Measurements from ENCODE around the gene MED23. TPM values are rescaled to one million over a fixed set of nuclear protein-coding genes. Genes with fewer than 3 reads are reported as not detected.

MED23 gene
- total RNA-seq, 2 experiments from 2014 or later = 25.5 to 26.0 TPM

GRCh38 chr6:131655387-131655786 lies 27.3 kb upstream of the MED23 start:
- intact Hi-C loops (cut with micrococcal nuclease) = no loop called here
- Mint-ChIP-seq H3K27ac (no peak overlapping the region), H3K9me3 (no peaks in the 10 kb centered on the region), H3K4me3 (no peak overlapping the region), H3K27me3 (no peaks in the 10 kb centered on the region), H3K36me3 (peaks cover 2% of the 10 kb centered on the region), H3K4me1 (ENCODE audit: low read depth) (no peaks in the 10 kb centered on the region)
- CTCF ChIA-PET = interaction anchor here (3.7 kb wide), 1 partner anchor 27 kb away, joined by 15 read pairs; the partner anchor contains the start of gene MED23
- POLR2A ChIA-PET = no interaction called here
- no peak for DNase-seq

GRCh38 chr6:131654326-131654725 lies 26.3 kb upstream of the MED23 start:
- ChIA-PET POLR2A (no interaction called here), CTCF (interaction anchor here (3.7 kb wide), 1 partner anchor 26 kb away, joined by 15 read pairs; the partner anchor contains the start of gene MED23)
- no peaks in the 10 kb centered on the region for H3K4me1 Mint-ChIP-seq (ENCODE audit: low read depth)
- H3K27me3 Mint-ChIP-seq = no peaks in the 10 kb centered on the region
- H3K36me3 Mint-ChIP-seq = peaks cover 2% of the 10 kb centered on the region
- no peaks in the 10 kb centered on the region for H3K9me3 Mint-ChIP-seq
- intact Hi-C loops (cut with micrococcal nuclease) = no loop called here
- DNase-seq = no peak
- H3K4me3 Mint-ChIP-seq = no peak overlapping the region
- no peak overlapping the region for H3K27ac Mint-ChIP-seq

- intact Hi-C loops (cut with micrococcal nuclease) = no loop called here
- no peaks in the 10 kb centered on the region for H3K27me3 Mint-ChIP-seq
- peaks cover 2% of the 10 kb centered on the region for H3K36me3 Mint-ChIP-seq
- no peaks in the 10 kb centered on the region for H3K4me1 Mint-ChIP-seq (ENCODE audit: low read depth)
- no peak overlapping the region for H3K27ac Mint-ChIP-seq
- no peak overlapping the region for H3K4me3 Mint-ChIP-seq
- ChIA-PET POLR2A (no interaction called here), CTCF (no interaction called here)
- DNase-seq = no peak
- H3K9me3 Mint-ChIP-seq = no peaks in the 10 kb centered on the region
Measured at GRCh38 chr6:131652472-131652871, 24.4 kb upstream of the MED23 start.

GRCh38 chr6:131651782-131652181 lies 23.7 kb upstream of the MED23 start:
- intact Hi-C loops (cut with micrococcal nuclease) = no loop called here
- peaks cover 2% of the 10 kb centered on the region for H3K36me3 Mint-ChIP-seq
- DNase-seq = no peak
- no peak overlapping the region for H3K27ac Mint-ChIP-seq
- H3K9me3 Mint-ChIP-seq = no peaks in the 10 kb centered on the region
- no peaks in the 10 kb centered on the region for H3K27me3 Mint-ChIP-seq
- ChIA-PET POLR2A (no interaction called here), CTCF (no interaction called here)
- no peak overlapping the region for H3K4me3 Mint-ChIP-seq
- no peaks in the 10 kb centered on the region for H3K4me1 Mint-ChIP-seq (ENCODE audit: low read depth)

GRCh38 chr6:131646249-131646670 lies 18.2 kb upstream of the MED23 start:
- H3K36me3 Mint-ChIP-seq = no peaks in the 10 kb centered on the region
- H3K27ac Mint-ChIP-seq = no peak overlapping the region
- H3K9me3 Mint-ChIP-seq = no peaks in the 10 kb centered on the region
- no peaks in the 10 kb centered on the region for H3K4me1 Mint-ChIP-seq (ENCODE audit: low read depth)
- ChIA-PET POLR2A (no interaction called here), CTCF (no interaction called here)
- no peak for DNase-seq
- H3K4me3 Mint-ChIP-seq = no peak overlapping the region
- H3K27me3 Mint-ChIP-seq = no peaks in the 10 kb centered on the region
- intact Hi-C loops (cut with micrococcal nuclease) = no loop called here

GRCh38 chr6:131645846-131646245 lies 17.8 kb upstream of the MED23 start:
- Mint-ChIP-seq H3K36me3 (no peaks in the 10 kb centered on the region), H3K4me1 (ENCODE audit: low read depth) (no peaks in the 10 kb centered on the region), H3K4me3 (no peak overlapping the region), H3K9me3 (no peaks in the 10 kb centered on the region), H3K27ac (no peak overlapping the region), H3K27me3 (no peaks in the 10 kb centered on the region)
- intact Hi-C loops (cut with micrococcal nuclease) = no loop called here
- no peak for DNase-seq
- POLR2A ChIA-PET = no interaction called here
- CTCF ChIA-PET = no interaction called here

GRCh38 chr6:131644921-131645320 lies 16.9 kb upstream of the MED23 start:
- POLR2A ChIA-PET = no interaction called here
- intact Hi-C loops (cut with micrococcal nuclease) = no loop called here

GRCh38 chr6:131643855-131644460 lies 15.9 kb upstream of the MED23 start:
- Mint-ChIP-seq H3K9me3 (no peaks in the 10 kb centered on the region), H3K4me1 (ENCODE audit: low read depth) (peaks cover 1% of the 10 kb centered on the region), H3K36me3 (no peaks in the 10 kb centered on the region), H3K27ac (no peak overlapping the region), H3K27me3 (no peaks in the 10 kb centered on the region), H3K4me3 (no peak overlapping the region)
- ChIA-PET POLR2A (no interaction called here), CTCF (no interaction called here)
- intact Hi-C loops (cut with micrococcal nuclease) = no loop called here
- DNase-seq = no peak

More at GRCh38 chr6:131644921-131645320, 16.9 kb upstream of the MED23 start:
- peaks cover 1% of the 10 kb centered on the region for H3K4me1 Mint-ChIP-seq (ENCODE audit: low read depth)
- CTCF ChIA-PET = no interaction called here
- DNase-seq = no peak
- H3K9me3 Mint-ChIP-seq = no peaks in the 10 kb centered on the region
- H3K27me3 Mint-ChIP-seq = no peaks in the 10 kb centered on the region
- no peak overlapping the region for H3K4me3 Mint-ChIP-seq
- no peak overlapping the region for H3K27ac Mint-ChIP-seq
- H3K36me3 Mint-ChIP-seq = no peaks in the 10 kb centered on the region

GRCh38 chr6:131642987-131643611 lies 15.1 kb upstream of the MED23 start:
- POLR2A ChIA-PET = no interaction called here
- Mint-ChIP-seq H3K9me3 (no peaks in the 10 kb centered on the region), H3K27ac (no peak overlapping the region), H3K4me3 (no peak overlapping the region), H3K4me1 (ENCODE audit: low read depth) (peaks cover 1% of the 10 kb centered on the region), H3K36me3 (no peaks in the 10 kb centered on the region), H3K27me3 (no peaks in the 10 kb centered on the region)
- no peak for DNase-seq
- intact Hi-C loops (cut with micrococcal nuclease) = no loop called here
- CTCF ChIA-PET = no interaction called here

- Mint-ChIP-seq H3K27ac (no peak overlapping the region), H3K27me3 (no peaks in the 10 kb centered on the region), H3K36me3 (no peaks in the 10 kb centered on the region), H3K9me3 (no peaks in the 10 kb centered on the region), H3K4me1 (ENCODE audit: low read depth) (peaks cover 1% of the 10 kb centered on the region), H3K4me3 (no peak overlapping the region)
- ChIA-PET POLR2A (no interaction called here), CTCF (no interaction called here)
- intact Hi-C loops (cut with micrococcal nuclease) = no loop called here
- DNase-seq = no peak
Measured at GRCh38 chr6:131642565-131642964, 14.5 kb upstream of the MED23 start.

- POLR2A ChIA-PET = no interaction called here
- H3K4me1 Mint-ChIP-seq (ENCODE audit: low read depth) = peaks cover 1% of the 10 kb centered on the region
- no peak overlapping the region for H3K4me3 Mint-ChIP-seq
- intact Hi-C loops (cut with micrococcal nuclease) = no loop called here
- CTCF ChIA-PET = interaction anchor here (1.0 kb wide), 1 partner anchor 14 kb away, joined by 3 read pairs; the partner anchor contains the start of gene MED23
- no peaks in the 10 kb centered on the region for H3K27me3 Mint-ChIP-seq
- H3K9me3 Mint-ChIP-seq = no peaks in the 10 kb centered on the region
- H3K27ac Mint-ChIP-seq = no peak overlapping the region
- DNase-seq = no peak
- no peaks in the 10 kb centered on the region for H3K36me3 Mint-ChIP-seq
Measured at GRCh38 chr6:131641554-131641953, 13.5 kb upstream of the MED23 start.

GRCh38 chr6:131640576-131640975 lies 12.5 kb upstream of the MED23 start:
- no peak for DNase-seq
- no peaks in the 10 kb centered on the region for H3K9me3 Mint-ChIP-seq
- H3K4me1 Mint-ChIP-seq (ENCODE audit: low read depth) = peaks cover 1% of the 10 kb centered on the region
- H3K4me3 Mint-ChIP-seq = no peak overlapping the region
- ChIA-PET POLR2A (interaction anchor here (1.2 kb wide), 1 partner anchor 13 kb away, joined by 6 read pairs; the partner anchor contains the start of gene MED23), CTCF (interaction anchor here (0.9 to 4.9 kb wide), 4 partner anchors 12 to 441 kb away, joined by 3 to 55 read pairs (median 4); partner anchors contain the start of gene MED23)
- no peaks in the 10 kb centered on the region for H3K27me3 Mint-ChIP-seq
- H3K27ac Mint-ChIP-seq = no peak overlapping the region
- intact Hi-C loops (cut with micrococcal nuclease) = loop anchor here (1.0 kb wide), 2 partner anchors 12 to 48 kb away; partner anchors contain the start of gene MED23
- H3K36me3 Mint-ChIP-seq = no peaks in the 10 kb centered on the region

GRCh38 chr6:131640100-131640499 lies 12.1 kb upstream of the MED23 start:
- no peaks in the 10 kb centered on the region for H3K27me3 Mint-ChIP-seq
- POLR2A ChIA-PET = interaction anchor here (1.2 kb wide), 1 partner anchor 12 kb away, joined by 6 read pairs; the partner anchor contains the start of gene MED23
- H3K27ac Mint-ChIP-seq = no peak overlapping the region
- H3K36me3 Mint-ChIP-seq = no peaks in the 10 kb centered on the region
- no peak for DNase-seq
- intact Hi-C loops (cut with micrococcal nuclease) = loop anchor here (1.0 kb wide), 2 partner anchors 12 to 48 kb away; partner anchors contain the start of gene MED23
- no peaks in the 10 kb centered on the region for H3K9me3 Mint-ChIP-seq
- CTCF ChIA-PET = interaction anchor here (0.9 to 4.9 kb wide), 5 partner anchors 11 to 440 kb away, joined by 3 to 55 read pairs (median 4); partner anchors contain the start of gene MED23
- H3K4me1 Mint-ChIP-seq (ENCODE audit: low read depth) = peaks cover 1% of the 10 kb centered on the region
- H3K4me3 Mint-ChIP-seq = no peak overlapping the region

All from activated CD4-positive, alpha-beta memory T cell treated with anti-CD3 and anti-CD28 coated beads for 36 hours (primary cell).